ENCODE measurements around the gene TTLL9. TPM values are rescaled to one million over a fixed set of nuclear protein-coding genes. Genes with fewer than 3 reads are reported as not detected.

TTLL9 gene
- polyA plus RNA-seq, 1 donor (not counting 4 experiments of a cell fraction or from before 2014, with no cell fraction given), result not detected

GRCh38 chr20:31879143-31879987, 8.9 kb downstream of the TTLL9 start:
- H4K20me1 ChIP-seq (ENCODE audit: control insufficient read depth, extremely low read depth, insufficient read depth, low read length), result no peaks in the 10 kb centered on the region
- H3K27ac ChIP-seq (ENCODE audit: control insufficient read depth, insufficient read depth, low read length), result peak overlapping the region; percentile 39
- H3K79me2 ChIP-seq (ENCODE audit: control insufficient read depth, insufficient read depth, low read length), result no peaks in the 10 kb centered on the region
- FAIRE-seq (no peak), DNase-seq (ENCODE audit: low read depth, low spot score) (peak; percentile 50)
- TF ChIP-seq CTCF (optimal IDR thresholded peaks at IDR 0.05 in 1 of 3, IDR thresholded peaks at IDR 0.05 in 1 of 3, conservative IDR thresholded peaks at IDR 0.05 in 1 of 3; ENCODE audit: extremely low read depth in 1 of 3, insufficient read depth in 2 of 3, low read length in 3 of 3), result peak in 1 of 3 experiments; percentile 9
- no peak for TF ChIP-seq EZH2 (IDR thresholded peaks at IDR 0.05; ENCODE audit: low read length)
- H3K9me3 ChIP-seq (ENCODE audit: control insufficient read depth, low read depth, low read length), result no peaks in the 10 kb centered on the region
- peak overlapping the region; percentile 81 for H3K4me2 ChIP-seq (ENCODE audit: control insufficient read depth, extremely low read depth, insufficient read depth, low read depth, low read length)
- H3K36me3 ChIP-seq (ENCODE audit: control insufficient read depth in 2 of 2, extremely low read depth in 1 of 2, insufficient read depth in 2 of 2, low read length in 2 of 2), result no peaks in the 10 kb centered on the region
- peak overlapping the region; percentile 57 to 82 (median 75) for H3K4me3 ChIP-seq (ENCODE audit: control insufficient read depth in 2 of 3, extremely low read depth in 1 of 3, insufficient read depth in 2 of 3, low read depth in 1 of 3, low read length in 3 of 3)
- peaks cover 4% of the 10 kb centered on the region for H3K4me1 ChIP-seq (ENCODE audit: control insufficient read depth, extremely low read depth, insufficient read depth, low read length)
- H3K9me1 ChIP-seq (ENCODE audit: control insufficient read depth, extremely low read depth, insufficient read depth, low read length), result no peaks in the 10 kb centered on the region
- dilution Hi-C loops (cut with MboI; ENCODE audit: extremely low pct_ligation_motif_present, low sequenced_read_pairs), result no loop called here
- H3K27me3 ChIP-seq (ENCODE audit: control insufficient read depth, extremely low read depth, insufficient read depth, low read length), result no peaks in the 10 kb centered on the region
- peak overlapping the region; percentile 51 for H3K9ac ChIP-seq (ENCODE audit: control insufficient read depth, extremely low read depth, insufficient read depth, low read length)
- peak overlapping the region; percentile 98 for H2AFZ ChIP-seq (ENCODE audit: control insufficient read depth, low read length)

- Histone ChIP-seq H3K4me3 (ENCODE audit: control insufficient read depth in 2 of 3, extremely low read depth in 1 of 3, insufficient read depth in 2 of 3, low read depth in 1 of 3, low read length in 3 of 3) (no peak overlapping the region), H3K27ac (ENCODE audit: control insufficient read depth, insufficient read depth, low read length) (no peak overlapping the region), H2AFZ (ENCODE audit: control insufficient read depth, low read length) (no peak overlapping the region), H3K4me2 (ENCODE audit: control insufficient read depth, extremely low read depth, insufficient read depth, low read depth, low read length) (no peak overlapping the region), H3K27me3 (ENCODE audit: control insufficient read depth, extremely low read depth, insufficient read depth, low read length) (peaks cover 5% of the 10 kb centered on the region), H3K9me1 (ENCODE audit: control insufficient read depth, extremely low read depth, insufficient read depth, low read length) (no peaks in the 10 kb centered on the region), H3K36me3 (ENCODE audit: control insufficient read depth in 2 of 2, extremely low read depth in 1 of 2, insufficient read depth in 2 of 2, low read length in 2 of 2) (no peaks in the 10 kb centered on the region), H3K79me2 (ENCODE audit: control insufficient read depth, insufficient read depth, low read length) (no peaks in the 10 kb centered on the region), H3K9ac (ENCODE audit: control insufficient read depth, extremely low read depth, insufficient read depth, low read length) (no peak overlapping the region), H3K9me3 (ENCODE audit: control insufficient read depth, low read depth, low read length) (no peaks in the 10 kb centered on the region), H4K20me1 (ENCODE audit: control insufficient read depth, extremely low read depth, insufficient read depth, low read length) (no peaks in the 10 kb centered on the region), H3K4me1 (ENCODE audit: control insufficient read depth, extremely low read depth, insufficient read depth, low read length) (peaks cover 4% of the 10 kb centered on the region)
- no peak for DNase-seq (ENCODE audit: low read depth, low spot score)
- TF ChIP-seq CTCF (optimal IDR thresholded peaks at IDR 0.05 in 1 of 3, IDR thresholded peaks at IDR 0.05 in 1 of 3, conservative IDR thresholded peaks at IDR 0.05 in 1 of 3; ENCODE audit: extremely low read depth in 1 of 3, insufficient read depth in 2 of 3, low read length in 3 of 3), result no peak
- no peak for TF ChIP-seq EZH2 (IDR thresholded peaks at IDR 0.05; ENCODE audit: low read length)
- dilution Hi-C loops (cut with MboI; ENCODE audit: extremely low pct_ligation_motif_present, low sequenced_read_pairs), result no loop called here
- FAIRE-seq, result no peak
Measured at GRCh38 chr20:31881945-31882344, 11.5 kb downstream of the TTLL9 start.
